Fibroblast of upper back skin (primary cell): ENCODE data around the gene ZSCAN21.

Source experiments
- DNase-seq: peaks from one replicate; pipeline ENCODE4 v3.0.0-alpha.2; 2013

The ZSCAN21 gene

GRCh38 chr7:100079024-100079560 lies 29.5 kb downstream of the ZSCAN21 start:
- DNase-seq = no peak

GRCh38 chr7:100080907-100081534 lies 31.4 kb downstream of the ZSCAN21 start:
- peak; percentile 9 for DNase-seq

- peak; percentile 99 for DNase-seq
Measured at GRCh38 chr7:100081535-100082102, 32.0 kb downstream of the ZSCAN21 start, which contains the start of gene ZNF3. TSS of gene ZNF3 (minus strand) at chr7:100081723. CDS start at chr7:100077357, 4,366 bp downstream.

- DNase-seq = no peak
Measured at GRCh38 chr7:100082978-100083377, 33.4 kb downstream of the ZSCAN21 start.

GRCh38 chr7:100085515-100085914 lies 35.9 kb downstream of the ZSCAN21 start:
- DNase-seq = no peak

- peak; percentile 99 for DNase-seq
Measured at GRCh38 chr7:100087055-100087750, 37.6 kb downstream of the ZSCAN21 start.

- no peak for DNase-seq
Measured at GRCh38 chr7:100088095-100088620, 38.6 kb downstream of the ZSCAN21 start.

GRCh38 chr7:100088621-100089457 lies 39.3 kb downstream of the ZSCAN21 start, which contains the start of gene COPS6:
TSS of gene COPS6 (plus strand) at chr7:100088969. CDS start at chr7:100088991, 22 bp downstream.
- peak; percentile 75 for DNase-seq

- DNase-seq = peak; percentile 14
Measured at GRCh38 chr7:100089458-100090196, 40.1 kb downstream of the ZSCAN21 start.

GRCh38 chr7:100090527-100091410 lies 41.2 kb downstream of the ZSCAN21 start:
- no peak for DNase-seq

- no peak for DNase-seq
Measured at GRCh38 chr7:100091411-100092181, 42.0 kb downstream of the ZSCAN21 start.

- DNase-seq = no peak
Measured at GRCh38 chr7:100093054-100093453, 43.5 kb downstream of the ZSCAN21 start.

- DNase-seq = no peak
Measured at GRCh38 chr7:100093498-100093897, 43.9 kb downstream of the ZSCAN21 start.

GRCh38 chr7:100093925-100094486 lies 44.4 kb downstream of the ZSCAN21 start:
- DNase-seq = no peak

- no peak for DNase-seq
Measured at GRCh38 chr7:100095289-100095688, 45.7 kb downstream of the ZSCAN21 start.

GRCh38 chr7:100095704-100096103 lies 46.1 kb downstream of the ZSCAN21 start:
- no peak for DNase-seq

GRCh38 chr7:100098913-100099312 lies 49.3 kb downstream of the ZSCAN21 start:
- DNase-seq = no peak

- no peak for DNase-seq
Measured at GRCh38 chr7:100099452-100099851, 49.9 kb downstream of the ZSCAN21 start.

GRCh38 chr7:100100420-100101015 lies 50.9 kb downstream of the ZSCAN21 start:
- DNase-seq = peak; percentile 97
